Measurements from ENCODE around the gene PRICKLE4. TPM values are rescaled to one million over a fixed set of nuclear protein-coding genes. Genes with fewer than 3 reads are reported as not detected.
"Not testable (repeated sequence)": the region's sequence is repeated elsewhere in the genome, so short reads cannot be mapped to it uniquely, and the experiment has no call there.

PRICKLE4 gene
- total RNA-seq, 2 experiments from 2014 or later: 1.8 to 2.6 TPM

GRCh38 chr6:41811095-41811494 is 30.5 kb downstream of the PRICKLE4 start:
- no peak overlapping the region for H3K4me2 ChIP-seq (ENCODE audit: low read length)
- TF ChIP-seq EZH2phosphoT487 (IDR thresholded peaks at IDR 0.05; ENCODE audit: borderline replicate concordance, low read depth, low read length): no peak
- TF ChIP-seq CTCF (conservative IDR thresholded peaks at IDR 0.05; ENCODE audit: low read length): no peak
- no peaks in the 10 kb centered on the region for H3K9me3 ChIP-seq (ENCODE audit: low read length)
- no peak overlapping the region for H3K4me3 ChIP-seq (ENCODE audit: low read depth, low read length, poor library complexity, severe bottlenecking)
- POLR2A ChIA-PET: no interaction called here
- intact Hi-C loops (cut with micrococcal nuclease; ENCODE audit: unreplicated experiment): no loop called here
- no peak overlapping the region for H2AFZ ChIP-seq (ENCODE audit: low read length)
- CTCF ChIA-PET (ENCODE audit: unreplicated experiment): no interaction called here
- H3K4me1 ChIP-seq (ENCODE audit: insufficient read depth, low read length, poor library complexity, severe bottlenecking): peaks cover 4% of the 10 kb centered on the region
- BruUV-seq (replicated peaks): no TSS peak
- H4K20me1 ChIP-seq (ENCODE audit: insufficient read depth, low read length): no peaks in the 10 kb centered on the region
- H3K9me2 ChIP-seq (ENCODE audit: insufficient read depth, low read length): no peaks in the 10 kb centered on the region
- peaks cover under 1% of the 10 kb centered on the region for H3K36me3 ChIP-seq (ENCODE audit: insufficient read depth, low read length)
- DNase-seq (ENCODE audit: low spot score): no peak
- no peak overlapping the region for H3K27ac ChIP-seq (ENCODE audit: low read depth, low read length, poor library complexity, severe bottlenecking)
- H3K79me2 ChIP-seq (ENCODE audit: insufficient read depth, low read depth, low read length): no peaks in the 10 kb centered on the region

GRCh38 chr6:41811946-41812345 is 31.4 kb downstream of the PRICKLE4 start:
- DNase-seq (ENCODE audit: low spot score); H3K9me3 ChIP-seq (ENCODE audit: low read length); BruUV-seq (replicated peaks); H3K79me2 ChIP-seq (ENCODE audit: insufficient read depth, low read depth, low read length); H2AFZ ChIP-seq (ENCODE audit: low read length); H3K27ac ChIP-seq (ENCODE audit: low read depth, low read length, poor library complexity, severe bottlenecking); H3K4me1 ChIP-seq (ENCODE audit: insufficient read depth, low read length, poor library complexity, severe bottlenecking); H3K36me3 ChIP-seq (ENCODE audit: insufficient read depth, low read length); H3K9me2 ChIP-seq (ENCODE audit: insufficient read depth, low read length); CTCF ChIA-PET (ENCODE audit: unreplicated experiment); H4K20me1 ChIP-seq (ENCODE audit: insufficient read depth, low read length); H3K4me2 ChIP-seq (ENCODE audit: low read length); H3K4me3 ChIP-seq (ENCODE audit: low read depth, low read length, poor library complexity, severe bottlenecking); intact Hi-C loops (cut with micrococcal nuclease; ENCODE audit: unreplicated experiment): not testable (repeated sequence)
- POLR2A ChIA-PET: interaction anchor here (0.6 kb wide), 1 partner anchor 61 kb away, joined by 4 read pairs; no protein-coding TSS in a partner anchor

- no peak overlapping the region for H3K4me2 ChIP-seq (ENCODE audit: low read length)
- TF ChIP-seq EZH2phosphoT487 (IDR thresholded peaks at IDR 0.05; ENCODE audit: borderline replicate concordance, low read depth, low read length): no peak
- no peak for TF ChIP-seq CTCF (conservative IDR thresholded peaks at IDR 0.05; ENCODE audit: low read length)
- no peaks in the 10 kb centered on the region; the same call in 1 of the 2 replicates for H3K36me3 ChIP-seq (ENCODE audit: insufficient read depth, low read length)
- ChIA-PET CTCF (ENCODE audit: unreplicated experiment) (no interaction called here), POLR2A (no interaction called here)
- H3K9me2 ChIP-seq (ENCODE audit: insufficient read depth, low read length): no peaks in the 10 kb centered on the region
- no peaks in the 10 kb centered on the region for H3K9me3 ChIP-seq (ENCODE audit: low read length)
- DNase-seq (ENCODE audit: low spot score): no peak
- intact Hi-C loops (cut with micrococcal nuclease; ENCODE audit: unreplicated experiment): no loop called here
- no peak overlapping the region for H3K4me3 ChIP-seq (ENCODE audit: low read depth, low read length, poor library complexity, severe bottlenecking)
- H3K4me1 ChIP-seq (ENCODE audit: insufficient read depth, low read length, poor library complexity, severe bottlenecking): peaks cover 6% of the 10 kb centered on the region
- no peaks in the 10 kb centered on the region for H3K79me2 ChIP-seq (ENCODE audit: insufficient read depth, low read depth, low read length)
- no peak overlapping the region for H2AFZ ChIP-seq (ENCODE audit: low read length)
- no peak overlapping the region for H3K27ac ChIP-seq (ENCODE audit: low read depth, low read length, poor library complexity, severe bottlenecking)
- BruUV-seq (replicated peaks): no TSS peak
- H4K20me1 ChIP-seq (ENCODE audit: insufficient read depth, low read length): no peaks in the 10 kb centered on the region
These were observed 32.9 kb downstream of the PRICKLE4 start for GRCh38 chr6:41813469-41813868.

Data from OCI-LY7 (cell line).